Esophagus muscularis mucosa (tissue), 4 donors: Measurements from ENCODE around the gene COX4I1. TPM values are rescaled to one million over a fixed set of nuclear protein-coding genes. Genes with fewer than 3 reads are reported as not detected.

Source experiments
- DNase-seq: peaks from one replicate; pipeline ENCODE4 v3.0.0-alpha.2; 2017; ENCODE audit errors: extremely low spot score
- H3K27ac ChIP-seq, 4 donors: fragments of 200-600 bp; sonication (generic); replicated peaks in 1 of 4; 1 replicate in 3 of 4; 2 replicates in 1 of 4; pipeline ENCODE4 v1.5.1; 2016 to 2019; ENCODE audit warnings: mild to moderate bottlenecking in 1 of 4
- H3K27me3 ChIP-seq, 4 donors: fragments of 200-600 bp; sonication (generic); one replicate each; pipeline versions ENCODE4 v1.5.1 to v1.6.0; 2016 to 2019
- H3K36me3 ChIP-seq, 4 donors: fragments of 200-600 bp; sonication (generic); one replicate each; pipeline ENCODE4 v1.5.1; 2016 to 2019
- H3K4me1 ChIP-seq, 4 donors: fragments of 200-600 bp; sonication (generic); one replicate each; pipeline ENCODE4 v1.5.1; 2016 to 2019
- H3K4me3 ChIP-seq, 4 donors: fragments of 200-600 bp; sonication (generic); 1 replicate in 2 of 4; 2 replicates in 2 of 4; pipeline ENCODE4 v1.5.1; 2016 to 2019; ENCODE audit warnings: mild to moderate bottlenecking in 4 of 4, moderate library complexity in 1 of 4
- H3K9me3 ChIP-seq, 4 donors: fragments of 200-600 bp; sonication (generic); 1 replicate in 3 of 4; 2 replicates in 1 of 4; pipeline ENCODE4 v1.5.1; 2016 to 2019
- EP300 ChIP-seq: sonication (generic); formaldehyde crosslinking; IDR thresholded peaks from one replicate; pipeline ENCODE4 v1.6.1; 2017; ENCODE audit warnings: antibody characterized with exemption
- POLR2A ChIP-seq: fragments of 450-650 bp; IDR thresholded peaks from one replicate; pipeline ENCODE4 v1.6.1; 2017; ENCODE audit warnings: antibody characterized with exemption, moderate library complexity, mild to moderate bottlenecking, low read depth
- POLR2AphosphoS5 ChIP-seq, 2 donors: sonication (generic); formaldehyde crosslinking; IDR thresholded peaks; one replicate each; pipeline ENCODE4 v1.6.1; 2017; ENCODE audit warnings: antibody characterized with exemption in 2 of 2
- WGBS: methylation state at CpG from one replicate; pipeline ENCODE4 v1.1.5; 2018; 5-methylcytosine and 5-hydroxymethylcytosine counted together
- intact Hi-C: fragments of 100-400 bp; cut with DNase I; formaldehyde crosslinking; loops from one replicate; pipeline ENCODE4 v1.15.1; 2023
- total RNA-seq, 4 donors: library from RNA; depleted of rRNA; stranded (reverse); fragments of >200 nt; gene quantifications; one replicate each; pipeline versions ENCODE4 v1.1.0 to v1.2.1, GENCODE V29; 2016
- TF ChIP-seq, protein P1 (sequence below), 3 experiments: fragments of 200-600 bp in 2 of 3; fragments of 450-650 bp in 1 of 3; sonication (generic) in 2 of 3; IDR thresholded peaks; one replicate each; pipeline ENCODE4 v1.5.1; 2017 to 2019; ENCODE audit warnings: antibody characterized with exemption in 3 of 3, mild to moderate bottlenecking in 2 of 3, moderate library complexity in 1 of 3

The COX4I1 gene
- total RNA-seq, 4 donors from 2014 or later = 555 to 640 (median 575) TPM

GRCh38 chr16:85840801-85841200 lies 41.3 kb downstream of the COX4I1 start:
- DNase-seq = no peak
- no peak overlapping the region for H3K27ac ChIP-seq
- no peak overlapping the region for H3K4me3 ChIP-seq
- intact Hi-C loops = no loop called here
- no peaks in the 10 kb centered on the region for H3K36me3 ChIP-seq
- no peak for TF ChIP-seq POLR2A
- TF ChIP-seq, protein P1, sequence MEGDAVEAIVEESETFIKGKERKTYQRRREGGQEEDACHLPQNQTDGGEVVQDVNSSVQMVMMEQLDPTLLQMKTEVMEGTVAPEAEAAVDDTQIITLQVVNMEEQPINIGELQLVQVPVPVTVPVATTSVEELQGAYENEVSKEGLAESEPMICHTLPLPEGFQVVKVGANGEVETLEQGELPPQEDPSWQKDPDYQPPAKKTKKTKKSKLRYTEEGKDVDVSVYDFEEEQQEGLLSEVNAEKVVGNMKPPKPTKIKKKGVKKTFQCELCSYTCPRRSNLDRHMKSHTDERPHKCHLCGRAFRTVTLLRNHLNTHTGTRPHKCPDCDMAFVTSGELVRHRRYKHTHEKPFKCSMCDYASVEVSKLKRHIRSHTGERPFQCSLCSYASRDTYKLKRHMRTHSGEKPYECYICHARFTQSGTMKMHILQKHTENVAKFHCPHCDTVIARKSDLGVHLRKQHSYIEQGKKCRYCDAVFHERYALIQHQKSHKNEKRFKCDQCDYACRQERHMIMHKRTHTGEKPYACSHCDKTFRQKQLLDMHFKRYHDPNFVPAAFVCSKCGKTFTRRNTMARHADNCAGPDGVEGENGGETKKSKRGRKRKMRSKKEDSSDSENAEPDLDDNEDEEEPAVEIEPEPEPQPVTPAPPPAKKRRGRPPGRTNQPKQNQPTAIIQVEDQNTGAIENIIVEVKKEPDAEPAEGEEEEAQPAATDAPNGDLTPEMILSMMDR (IDR thresholded peaks at IDR 0.05) = no peak
- TF ChIP-seq POLR2AphosphoS5 (IDR thresholded peaks at IDR 0.05) = no peak
- TF ChIP-seq EP300 = no peak
- WGBS = 90% methylated on average over 10 of the region's 10 CpGs
- peaks cover 0 to 10% (median 10%) of the 10 kb centered on the region in 4 donors for H3K4me1 ChIP-seq
- peaks cover 0 to 42% (median 4%) of the 10 kb centered on the region in 4 donors for H3K27me3 ChIP-seq
- H3K9me3 ChIP-seq = no peaks in the 10 kb centered on the region

DNA sequence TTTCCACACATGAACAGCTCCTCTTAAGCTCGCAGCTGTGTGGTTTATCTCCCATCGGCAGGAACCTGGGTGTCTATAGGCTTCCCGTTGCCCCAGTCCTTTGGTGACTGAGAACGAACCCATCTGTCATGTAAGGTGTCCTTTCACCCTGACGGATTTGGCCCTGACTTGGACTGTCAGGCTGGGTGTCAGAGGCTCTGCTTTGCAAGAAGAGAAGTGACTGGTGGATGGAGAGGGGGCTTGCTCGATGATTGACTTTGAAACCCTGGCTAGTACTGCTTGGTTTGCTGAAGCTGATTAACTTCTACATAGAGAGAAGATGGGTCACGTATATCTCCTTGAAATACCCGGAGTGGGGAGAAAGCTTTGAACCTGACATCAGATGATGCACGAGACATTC lies 42.9 kb downstream of the COX4I1 start:
- DNase-seq = no peak
- Histone ChIP-seq H3K36me3 (no peaks in the 10 kb centered on the region), H3K4me3 (no peak overlapping the region), H3K27me3 (peaks cover 0 to 37% (median 0%) of the 10 kb centered on the region in 4 donors), H3K9me3 (no peaks in the 10 kb centered on the region), H3K27ac (no peak overlapping the region), H3K4me1 (peaks cover 0 to 10% (median 10%) of the 10 kb centered on the region in 4 donors)
- TF ChIP-seq EP300 (no peak), POLR2A (no peak), POLR2AphosphoS5 (IDR thresholded peaks at IDR 0.05) (no peak)
- TF ChIP-seq, protein P1 (IDR thresholded peaks at IDR 0.05) = no peak
- 76% methylated on average over 6 of the region's 9 CpGs for WGBS
- intact Hi-C loops = no loop called here

DNA sequence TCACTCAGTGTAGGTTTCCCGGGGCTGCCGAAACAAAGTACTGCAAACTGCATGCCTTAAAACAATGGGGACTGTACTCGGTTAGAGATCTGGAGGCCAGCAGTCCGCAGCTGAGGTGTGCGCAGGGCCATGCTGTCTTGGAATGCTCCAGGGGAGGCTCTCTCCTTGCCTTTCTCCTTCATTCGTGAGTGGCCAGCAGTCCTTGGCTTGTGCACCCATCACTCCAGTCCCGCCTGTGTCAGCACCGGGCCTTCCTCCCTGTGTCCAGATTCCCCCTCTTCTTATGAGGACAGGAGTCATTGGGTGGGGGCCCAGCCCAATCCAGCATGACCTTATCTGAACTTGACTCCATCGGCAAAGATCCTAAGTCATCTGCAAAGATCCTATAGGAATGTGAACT lies 43.4 kb downstream of the COX4I1 start:
- TF ChIP-seq POLR2A (no peak), POLR2AphosphoS5 (IDR thresholded peaks at IDR 0.05) (no peak)
- TF ChIP-seq, protein P1 (IDR thresholded peaks at IDR 0.05) = no peak
- WGBS = 91% methylated on average over 9 of the region's 9 CpGs
- H3K4me1 ChIP-seq = peaks cover 0 to 10% (median 10%) of the 10 kb centered on the region in 4 donors
- peaks cover 0 to 34% (median 0%) of the 10 kb centered on the region in 4 donors for H3K27me3 ChIP-seq
- intact Hi-C loops = no loop called here
- no peaks in the 10 kb centered on the region for H3K36me3 ChIP-seq
- no peaks in the 10 kb centered on the region for H3K9me3 ChIP-seq
- no peak overlapping the region for H3K27ac ChIP-seq
- no peak for DNase-seq
- no peak overlapping the region for H3K4me3 ChIP-seq

DNA sequence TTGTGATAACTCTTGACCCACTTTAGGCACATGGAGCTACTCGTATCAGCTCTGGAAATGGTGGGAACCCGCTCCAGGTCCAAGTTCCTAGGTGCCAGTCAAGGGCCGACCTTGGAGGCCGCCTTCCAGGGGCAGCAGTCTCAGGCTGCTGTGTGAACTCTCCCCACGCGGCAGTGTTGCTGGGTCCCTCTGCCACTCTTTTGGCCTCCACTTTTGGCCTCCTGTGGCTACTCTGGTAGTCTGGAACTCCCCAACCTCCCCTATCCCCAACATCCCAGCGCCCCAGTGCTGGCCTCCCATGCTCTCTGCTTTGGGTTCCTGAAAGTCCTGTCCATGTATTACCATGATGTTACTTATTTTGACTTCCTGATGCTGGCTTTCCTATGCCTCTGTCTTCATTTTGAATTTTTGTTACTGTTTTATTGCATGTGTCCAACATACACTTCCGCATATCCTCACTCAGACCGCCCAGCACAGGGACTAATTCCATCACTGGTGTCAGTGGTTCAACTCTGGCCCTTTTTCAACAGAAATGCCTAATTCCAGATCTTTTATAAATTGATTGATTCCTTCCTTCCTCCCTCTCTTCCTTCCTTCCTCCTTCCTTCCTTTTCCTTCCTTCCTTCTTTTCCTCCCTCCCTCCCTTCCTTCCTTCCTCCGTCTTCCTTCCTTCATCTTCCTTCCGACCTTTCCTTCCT lies 44.1 kb downstream of the COX4I1 start:
- H3K4me1 ChIP-seq = peaks cover 0 to 10% (median 10%) of the 10 kb centered on the region in 4 donors

More for the DNA sequence above, 44.1 kb downstream of the COX4I1 start:
- TF ChIP-seq POLR2A (no peak), EP300 (no peak), POLR2AphosphoS5 (IDR thresholded peaks at IDR 0.05) (no peak)
- TF ChIP-seq, protein P1 (IDR thresholded peaks at IDR 0.05) = no peak
- H3K9me3 ChIP-seq = no peaks in the 10 kb centered on the region
- DNase-seq = no peak
- H3K27ac ChIP-seq = no peak overlapping the region
- no peak overlapping the region for H3K4me3 ChIP-seq
- peaks cover 0 to 26% (median 0%) of the 10 kb centered on the region in 4 donors for H3K27me3 ChIP-seq
- intact Hi-C loops = no loop called here
- WGBS = 92% methylated on average over 11 of the region's 11 CpGs
- no peaks in the 10 kb centered on the region for H3K36me3 ChIP-seq
